ENCODE results near the gene PHKG2. TPM values are rescaled to one million over a fixed set of nuclear protein-coding genes. Genes with fewer than 3 reads are reported as not detected.
A peak's percentile ranks its signal among the peaks of the same experiment; 100 is the strongest.

PHKG2 gene
- polyA plus RNA-seq, 1 donor from 2014 or later: 41.5 TPM

GRCh38 chr16:30760001-30760559 lies 11.9 kb downstream of the PHKG2 start:
- no peaks in the 10 kb centered on the region for H4K20me1 ChIP-seq (ENCODE audit: insufficient read depth)
- no peaks in the 10 kb centered on the region for H3K27me3 ChIP-seq (ENCODE audit: insufficient read depth, low read depth, low read length)
- H3K9ac ChIP-seq (ENCODE audit: low read length): no peak overlapping the region
- no peak overlapping the region for H3K27ac ChIP-seq (ENCODE audit: low read length)
- H3K9me3 ChIP-seq (ENCODE audit: low read length): no peaks in the 10 kb centered on the region
- no peaks in the 10 kb centered on the region for H3K36me3 ChIP-seq (ENCODE audit: insufficient read depth, low read length)
- no peak overlapping the region for H2AFZ ChIP-seq (ENCODE audit: low read depth, low read length)
- H3K79me2 ChIP-seq (replicated peaks; ENCODE audit: insufficient read depth, low read length): peaks cover 26% of the 10 kb centered on the region
- no peaks in the 10 kb centered on the region for H3F3A ChIP-seq (ENCODE audit: insufficient read depth, low read length, poor library complexity, severe bottlenecking)
- peak overlapping the region; percentile 91 for H3K4me3 ChIP-seq (ENCODE audit: low read length)
- peak overlapping the region; percentile 78 for H3K4me2 ChIP-seq (ENCODE audit: low read length)
- no peak for TF ChIP-seq RAD21 (conservative IDR thresholded peaks at IDR 0.05)
- no peak for TF ChIP-seq CTCF (IDR thresholded peaks at IDR 0.05; ENCODE audit: poor library complexity, severe bottlenecking)
- no peak for TF ChIP-seq POLR2AphosphoS5 (IDR thresholded peaks at IDR 0.05)
- no peak for TF ChIP-seq SMC3 (conservative IDR thresholded peaks at IDR 0.05; ENCODE audit: poor library complexity)
- TF ChIP-seq REST (IDR thresholded peaks at IDR 0.05; ENCODE audit: borderline replicate concordance): no peak
- TF ChIP-seq EZH2 (IDR thresholded peaks at IDR 0.05; ENCODE audit: borderline replicate concordance, insufficient read depth, low read length, poor library complexity, severe bottlenecking): no peak
- no peak for TF ChIP-seq TAF1 (IDR thresholded peaks at IDR 0.05; ENCODE audit: low read depth)
- no peak for TF ChIP-seq EP300 (conservative IDR thresholded peaks at IDR 0.05; ENCODE audit: poor library complexity, severe bottlenecking)
- TF ChIP-seq MXI1 (conservative IDR thresholded peaks at IDR 0.05; ENCODE audit: poor library complexity, severe bottlenecking): no peak
- no peaks in the 10 kb centered on the region for H3K9me2 ChIP-seq (ENCODE audit: insufficient read depth, low read length)

GRCh38 chr16:30760577-30761426 lies 12.6 kb downstream of the PHKG2 start:
- Histone ChIP-seq H3K9me3 (ENCODE audit: low read length) (no peaks in the 10 kb centered on the region), H3K27ac (ENCODE audit: low read length) (peak overlapping the region; percentile 81), H4K20me1 (ENCODE audit: insufficient read depth) (no peaks in the 10 kb centered on the region), H3K79me2 (replicated peaks; ENCODE audit: insufficient read depth, low read length) (peaks cover 26% of the 10 kb centered on the region), H3K4me2 (ENCODE audit: low read length) (peak overlapping the region; percentile 78), H3K4me3 (ENCODE audit: low read length) (peak overlapping the region; percentile 91), H3K9me2 (ENCODE audit: insufficient read depth, low read length) (no peaks in the 10 kb centered on the region), H3K27me3 (ENCODE audit: insufficient read depth, low read depth, low read length) (no peaks in the 10 kb centered on the region), H3K36me3 (ENCODE audit: insufficient read depth, low read length) (no peaks in the 10 kb centered on the region), H3K9ac (ENCODE audit: low read length) (peak overlapping the region; percentile 86), H3F3A (ENCODE audit: insufficient read depth, low read length, poor library complexity, severe bottlenecking) (no peaks in the 10 kb centered on the region), H2AFZ (ENCODE audit: low read depth, low read length) (no peak overlapping the region)
- no peak for TF ChIP-seq REST (IDR thresholded peaks at IDR 0.05; ENCODE audit: borderline replicate concordance)
- peak; percentile 0 for TF ChIP-seq POLR2AphosphoS5 (IDR thresholded peaks at IDR 0.05)

Measured in neural cell (in vitro differentiated cells).